Vagina (tissue), 2 donors: ENCODE measurements around the gene TMED9. TPM values are rescaled to one million over a fixed set of nuclear protein-coding genes. Genes with fewer than 3 reads are reported as not detected.
A peak's percentile ranks its signal among the peaks of the same experiment; 100 is the strongest.

ENCODE experiments used
- DNase-seq, 2 donors: peaks; one replicate each; pipeline ENCODE4 v3.0.0-alpha.2; 2017; ENCODE audit errors: extremely low spot score in 2 of 2
- H3K27ac ChIP-seq: fragments of 200-600 bp; sonication (generic); one replicate; pipeline ENCODE4 v1.5.1; 2019
- H3K27me3 ChIP-seq: fragments of 200-600 bp; sonication (generic); one replicate; pipeline ENCODE4 v1.5.1; 2019
- H3K36me3 ChIP-seq, 2 donors: fragments of 200-600 bp; sonication (generic); one replicate each; pipeline ENCODE4 v1.5.1; 2017 to 2019
- H3K4me1 ChIP-seq: fragments of 200-600 bp; sonication (generic); one replicate; pipeline ENCODE4 v1.5.1; 2019
- H3K4me3 ChIP-seq, 2 donors: fragments of 200-600 bp; sonication (generic); 1 replicate in 1 of 2; 2 replicates in 1 of 2; pipeline ENCODE4 v1.5.1; 2016 to 2019
- H3K9me3 ChIP-seq: fragments of 200-600 bp; sonication (generic); one replicate; pipeline ENCODE4 v1.5.1; 2019
- CTCF ChIP-seq, 3 experiments: fragments of 450-650 bp in 2 of 3; fragments of 200-600 bp in 1 of 3; sonication (generic) in 1 of 3; IDR thresholded peaks; one replicate each; pipeline ENCODE4 v1.5.1; 2017 to 2019; ENCODE audit warnings: antibody characterized with exemption in 3 of 3, mild to moderate bottlenecking in 2 of 3, moderate library complexity in 2 of 3
- POLR2A ChIP-seq, 2 donors: fragments of 450-650 bp; IDR thresholded peaks; one replicate each; pipeline ENCODE4 v1.6.1; 2017; ENCODE audit warnings: antibody characterized with exemption in 2 of 2, mild to moderate bottlenecking in 2 of 2, moderate library complexity in 2 of 2
- POLR2AphosphoS5 ChIP-seq, 2 donors: sonication (generic); formaldehyde crosslinking; IDR thresholded peaks; one replicate each; pipeline ENCODE4 v1.9.0; 2017; ENCODE audit warnings: antibody characterized with exemption in 2 of 2, mild to moderate bottlenecking in 2 of 2, low read depth in 1 of 2; ENCODE audit not compliant: insufficient read depth in 1 of 2
- intact Hi-C: fragments of 100-400 bp; cut with DNase I; formaldehyde crosslinking; loops from one replicate; pipeline ENCODE4 v1.15.1; 2023
- total RNA-seq: library from RNA; depleted of rRNA; stranded (reverse); fragments of >200 nt; gene quantifications from one replicate; pipeline ENCODE4 v1.2.3, GENCODE V29; 2016

The TMED9 gene
- total RNA-seq, result 83.7 TPM

GRCh38 chr5:177592010-177592834 lies at the start of gene TMED9:
Gene TMED9 (plus strand): TSS chr5:177592203. CDS start chr5:177592215, 12 bp downstream.
- TF ChIP-seq CTCF (IDR thresholded peaks at IDR 0.05) (peak in 1 of 3 experiments; percentile 13), POLR2A (IDR thresholded peaks at IDR 0.05) (peak in 1 of 2 donors; percentile 81), POLR2AphosphoS5 (IDR thresholded peaks at IDR 0.05; ENCODE audit: insufficient read depth in 1 of 2, low read depth in 1 of 2) (peak; percentile 15 to 87)
- H3K4me1 ChIP-seq, result peaks cover 30% of the 10 kb centered on the region
- intact Hi-C loops, result no loop called here
- peaks cover 3 to 37% of the 10 kb centered on the region in 2 donors for H3K36me3 ChIP-seq
- no peaks in the 10 kb centered on the region for H3K9me3 ChIP-seq
- DNase-seq, result no peak
- peak within 1 kb of the TSS; percentile 71 for H3K27ac ChIP-seq
- no peaks in the 10 kb centered on the region for H3K27me3 ChIP-seq
- H3K4me3 ChIP-seq, result peak within 1 kb of the TSS; percentile 81 to 97

- H3K27me3 ChIP-seq, result no peaks in the 10 kb centered on the region
- no peak for DNase-seq
- peaks cover 83% of the 10 kb centered on the region for H3K4me1 ChIP-seq
- no peak for TF ChIP-seq POLR2A (IDR thresholded peaks at IDR 0.05)
- TF ChIP-seq CTCF (IDR thresholded peaks at IDR 0.05), result no peak
- no peak for TF ChIP-seq POLR2AphosphoS5 (IDR thresholded peaks at IDR 0.05; ENCODE audit: insufficient read depth in 1 of 2, low read depth in 1 of 2)
- H3K36me3 ChIP-seq, result peaks cover 0 to 5% of the 10 kb centered on the region in 2 donors
- H3K9me3 ChIP-seq, result no peaks in the 10 kb centered on the region
- no peak overlapping the region for H3K27ac ChIP-seq
- no peak overlapping the region for H3K4me3 ChIP-seq
- intact Hi-C loops, result no loop called here
These were observed 49.1 kb upstream of the TMED9 start for GRCh38 chr5:177542816-177543465.

- TF ChIP-seq CTCF (IDR thresholded peaks at IDR 0.05) (no peak), POLR2AphosphoS5 (IDR thresholded peaks at IDR 0.05; ENCODE audit: insufficient read depth in 1 of 2, low read depth in 1 of 2) (peak in 1 of 2 donors; percentile 37)
- Histone ChIP-seq H3K4me1 (peaks cover 80% of the 10 kb centered on the region), H3K27me3 (no peaks in the 10 kb centered on the region), H3K4me3 (peak overlapping the region in 1 of 2 donors; percentile 13), H3K36me3 (peaks cover 0 to 2% of the 10 kb centered on the region in 2 donors), H3K27ac (peak overlapping the region; percentile 82), H3K9me3 (no peaks in the 10 kb centered on the region)
- no peak for DNase-seq
- intact Hi-C loops, result no loop called here
These were observed 46.3 kb upstream of the TMED9 start for GRCh38 chr5:177545487-177546257.

- peaks cover 77% of the 10 kb centered on the region for H3K4me1 ChIP-seq
- TF ChIP-seq CTCF (IDR thresholded peaks at IDR 0.05) (no peak), POLR2AphosphoS5 (IDR thresholded peaks at IDR 0.05; ENCODE audit: insufficient read depth in 1 of 2, low read depth in 1 of 2) (peak in 1 of 2 donors; percentile 92), POLR2A (IDR thresholded peaks at IDR 0.05) (no peak)
- H3K36me3 ChIP-seq, result peaks cover 0 to 3% of the 10 kb centered on the region in 2 donors
- peak in 1 of 2 donors; percentile 97 for DNase-seq
- peak overlapping the region in 1 of 2 donors; percentile 26 for H3K4me3 ChIP-seq
- H3K27me3 ChIP-seq, result no peaks in the 10 kb centered on the region
- intact Hi-C loops, result no loop called here
- H3K27ac ChIP-seq, result peak overlapping the region; percentile 82
- H3K9me3 ChIP-seq, result no peaks in the 10 kb centered on the region
These were observed 45.7 kb upstream of the TMED9 start for GRCh38 chr5:177546258-177546741.
